Measurements from ENCODE around the gene LRRN2. TPM values are rescaled to one million over a fixed set of nuclear protein-coding genes. Genes with fewer than 3 reads are reported as not detected.

The LRRN2 gene
- polyA plus RNA-seq, 1 donor from 2014 or later = 3.3 TPM

- H3K36me3 ChIP-seq (ENCODE audit: insufficient read depth, low read length) = no peaks in the 10 kb centered on the region
- no peaks in the 10 kb centered on the region for H3K9me3 ChIP-seq (ENCODE audit: low read length)
- TF ChIP-seq POLR2AphosphoS5 (IDR thresholded peaks at IDR 0.05) (no peak), TAF1 (IDR thresholded peaks at IDR 0.05; ENCODE audit: low read depth) (no peak), MXI1 (conservative IDR thresholded peaks at IDR 0.05; ENCODE audit: poor library complexity, severe bottlenecking) (no peak), RAD21 (conservative IDR thresholded peaks at IDR 0.05) (no peak), EZH2 (IDR thresholded peaks at IDR 0.05; ENCODE audit: borderline replicate concordance, insufficient read depth, low read length, poor library complexity, severe bottlenecking) (no peak), EP300 (conservative IDR thresholded peaks at IDR 0.05; ENCODE audit: poor library complexity, severe bottlenecking) (no peak), REST (IDR thresholded peaks at IDR 0.05; ENCODE audit: borderline replicate concordance) (no peak), CTCF (IDR thresholded peaks at IDR 0.05; ENCODE audit: poor library complexity, severe bottlenecking) (no peak), SMC3 (conservative IDR thresholded peaks at IDR 0.05; ENCODE audit: poor library complexity) (no peak)
- H3K9ac ChIP-seq (ENCODE audit: low read length) = no peak overlapping the region
- no peak overlapping the region for H2AFZ ChIP-seq (ENCODE audit: low read depth, low read length)
- no peak overlapping the region for H3K4me3 ChIP-seq (ENCODE audit: low read length)
- no peak overlapping the region for H3K27ac ChIP-seq (ENCODE audit: low read length)
- no peak overlapping the region for H3K4me2 ChIP-seq (ENCODE audit: low read length)
- no peaks in the 10 kb centered on the region for H3K9me2 ChIP-seq (ENCODE audit: insufficient read depth, low read length)
- H3K27me3 ChIP-seq (ENCODE audit: insufficient read depth, low read depth, low read length) = no peaks in the 10 kb centered on the region
- no peaks in the 10 kb centered on the region for H3F3A ChIP-seq (ENCODE audit: insufficient read depth, low read length, poor library complexity, severe bottlenecking)
- H4K20me1 ChIP-seq (ENCODE audit: insufficient read depth) = no peaks in the 10 kb centered on the region
- no peaks in the 10 kb centered on the region for H3K79me2 ChIP-seq (replicated peaks; ENCODE audit: insufficient read depth, low read length)
Measured at GRCh38 chr1:204701229-204701628, 15.7 kb upstream of the LRRN2 start.

- Histone ChIP-seq H3F3A (ENCODE audit: insufficient read depth, low read length, poor library complexity, severe bottlenecking) (no peaks in the 10 kb centered on the region), H3K9me2 (ENCODE audit: insufficient read depth, low read length) (no peaks in the 10 kb centered on the region), H3K4me2 (ENCODE audit: low read length) (no peak overlapping the region), H3K4me3 (ENCODE audit: low read length) (no peak overlapping the region), H3K27ac (ENCODE audit: low read length) (no peak overlapping the region), H3K36me3 (ENCODE audit: insufficient read depth, low read length) (no peaks in the 10 kb centered on the region), H3K9me3 (ENCODE audit: low read length) (no peaks in the 10 kb centered on the region), H2AFZ (ENCODE audit: low read depth, low read length) (no peak overlapping the region), H3K27me3 (ENCODE audit: insufficient read depth, low read depth, low read length) (no peaks in the 10 kb centered on the region), H3K9ac (ENCODE audit: low read length) (no peak overlapping the region), H3K79me2 (replicated peaks; ENCODE audit: insufficient read depth, low read length) (no peaks in the 10 kb centered on the region), H4K20me1 (ENCODE audit: insufficient read depth) (no peaks in the 10 kb centered on the region)
- TF ChIP-seq EP300 (conservative IDR thresholded peaks at IDR 0.05; ENCODE audit: poor library complexity, severe bottlenecking) (no peak), TAF1 (IDR thresholded peaks at IDR 0.05; ENCODE audit: low read depth) (no peak)
Measured at GRCh38 chr1:204697893-204698292, 12.4 kb upstream of the LRRN2 start.

GRCh38 chr1:204696606-204697005, 11.1 kb upstream of the LRRN2 start:
- Histone ChIP-seq H3K36me3 (ENCODE audit: insufficient read depth, low read length) (no peaks in the 10 kb centered on the region), H3K27me3 (ENCODE audit: insufficient read depth, low read depth, low read length) (no peaks in the 10 kb centered on the region), H3K79me2 (replicated peaks; ENCODE audit: insufficient read depth, low read length) (no peaks in the 10 kb centered on the region), H3K9me3 (ENCODE audit: low read length) (no peaks in the 10 kb centered on the region), H4K20me1 (ENCODE audit: insufficient read depth) (no peaks in the 10 kb centered on the region), H3K9me2 (ENCODE audit: insufficient read depth, low read length) (no peaks in the 10 kb centered on the region), H3K4me3 (ENCODE audit: low read length) (no peak overlapping the region), H3F3A (ENCODE audit: insufficient read depth, low read length, poor library complexity, severe bottlenecking) (no peaks in the 10 kb centered on the region), H3K4me2 (ENCODE audit: low read length) (no peak overlapping the region), H2AFZ (ENCODE audit: low read depth, low read length) (no peak overlapping the region), H3K9ac (ENCODE audit: low read length) (no peak overlapping the region), H3K27ac (ENCODE audit: low read length) (no peak overlapping the region)
- no peak for TF ChIP-seq MXI1 (conservative IDR thresholded peaks at IDR 0.05; ENCODE audit: poor library complexity, severe bottlenecking)
- no peak for TF ChIP-seq REST (IDR thresholded peaks at IDR 0.05; ENCODE audit: borderline replicate concordance)
- no peak for TF ChIP-seq SMC3 (conservative IDR thresholded peaks at IDR 0.05; ENCODE audit: poor library complexity)
- TF ChIP-seq POLR2AphosphoS5 (IDR thresholded peaks at IDR 0.05) = no peak
- TF ChIP-seq EP300 (conservative IDR thresholded peaks at IDR 0.05; ENCODE audit: poor library complexity, severe bottlenecking) = no peak
- TF ChIP-seq EZH2 (IDR thresholded peaks at IDR 0.05; ENCODE audit: borderline replicate concordance, insufficient read depth, low read length, poor library complexity, severe bottlenecking) = no peak
- TF ChIP-seq TAF1 (IDR thresholded peaks at IDR 0.05; ENCODE audit: low read depth) = no peak
- no peak for TF ChIP-seq RAD21 (conservative IDR thresholded peaks at IDR 0.05)
- no peak for TF ChIP-seq CTCF (IDR thresholded peaks at IDR 0.05; ENCODE audit: poor library complexity, severe bottlenecking)
